GM19467 (cell line): ENCODE measurements around the gene TBC1D22B.
A peak's percentile ranks its signal among the peaks of the same experiment; 100 is the strongest.

Experiments used
- ATAC-seq: cut with Tn5 transposase; IDR thresholded peaks from one replicate; pipeline ENCODE4 v1.9.1; 2021; ENCODE audit warnings: mild to moderate bottlenecking, moderate library complexity; ENCODE audit not compliant: unreplicated experiment

The TBC1D22B gene

GRCh38 chr6:37352384-37352783 lies 94.8 kb downstream of the TBC1D22B start:
- no peak for ATAC-seq

GRCh38 chr6:37353761-37354525 lies 96.4 kb downstream of the TBC1D22B start, which contains the start of gene RNF8:
RNF8 (plus strand) TSS chr6:37353983; CDS start chr6:37354165, 182 bp downstream.
- peak; percentile 82 for ATAC-seq

GRCh38 chr6:37354526-37355384 lies 97.2 kb downstream of the TBC1D22B start:
- no peak for ATAC-seq

GRCh38 chr6:37357288-37357687 lies 99.7 kb downstream of the TBC1D22B start:
- ATAC-seq, result no peak

- ATAC-seq, result no peak
Observed at GRCh38 chr6:37357860-37358259, 100.3 kb downstream of the TBC1D22B start.

GRCh38 chr6:37359039-37359438 lies 101.5 kb downstream of the TBC1D22B start:
- ATAC-seq, result no peak

GRCh38 chr6:37362101-37362828 lies 104.7 kb downstream of the TBC1D22B start:
- ATAC-seq, result no peak

- ATAC-seq, result no peak
Observed at GRCh38 chr6:37365791-37366190, 108.2 kb downstream of the TBC1D22B start.

GRCh38 chr6:37366910-37367309 lies 109.3 kb downstream of the TBC1D22B start:
- ATAC-seq, result no peak

GRCh38 chr6:37368961-37369320 lies 111.4 kb downstream of the TBC1D22B start:
- no peak for ATAC-seq

GRCh38 chr6:37369321-37370201 lies 112.0 kb downstream of the TBC1D22B start:
- ATAC-seq, result no peak

GRCh38 chr6:37371154-37372083 lies 113.8 kb downstream of the TBC1D22B start:
- no peak for ATAC-seq

- no peak for ATAC-seq
Observed at GRCh38 chr6:37372116-37372515, 114.5 kb downstream of the TBC1D22B start.

GRCh38 chr6:37373822-37374471 lies 116.4 kb downstream of the TBC1D22B start:
- no peak for ATAC-seq

- no peak for ATAC-seq
Observed at GRCh38 chr6:37375376-37375775, 117.8 kb downstream of the TBC1D22B start.

- no peak for ATAC-seq
Observed at GRCh38 chr6:37376078-37376743, 118.6 kb downstream of the TBC1D22B start.

- no peak for ATAC-seq
Observed at GRCh38 chr6:37381579-37381978, 124.0 kb downstream of the TBC1D22B start.
